Lower leg skin (tissue), 4 donors: ENCODE data around the gene POU2F3. TPM values are rescaled to one million over a fixed set of nuclear protein-coding genes. Genes with fewer than 3 reads are reported as not detected.
A peak's percentile ranks its signal among the peaks of the same experiment; 100 is the strongest.

Source experiments
- DNase-seq, 2 donors: peaks; one replicate each; pipeline ENCODE4 v3.0.0-alpha.2; 2019; ENCODE audit warnings: low spot score in 2 of 2
- H3K4me3 ChIP-seq: fragments of 200-600 bp; sonication (generic); 2 replicates; pipeline ENCODE4 v1.5.1; 2017; ENCODE audit warnings: mild to moderate bottlenecking, low read depth; ENCODE audit not compliant: poor library complexity, severe bottlenecking
- POLR2A ChIP-seq, 2 donors: fragments of 450-650 bp; IDR thresholded peaks; one replicate each; pipeline ENCODE4 v1.6.1; 2016 to 2017; ENCODE audit warnings: antibody characterized with exemption in 2 of 2, mild to moderate bottlenecking in 1 of 2, moderate library complexity in 1 of 2
- WGBS, 2 donors: methylation state at CpG; one replicate each; pipeline ENCODE4 v1.1.5; 2018; 5-methylcytosine and 5-hydroxymethylcytosine counted together
- intact Hi-C: fragments of 100-400 bp; cut with DNase I; formaldehyde crosslinking; loops from one replicate; pipeline ENCODE4 v1.15.0; 2023; ENCODE audit warnings: low total_unique reads
- total RNA-seq, 4 donors: library from RNA; depleted of rRNA; stranded (reverse); fragments of >200 nt; gene quantifications; one replicate each; pipeline ENCODE4 v1.1.0, GENCODE V29; 2016
- TF ChIP-seq, protein P1 (sequence below), 3 donors: fragments of 450-650 bp; IDR thresholded peaks; one replicate each; pipeline ENCODE4 v1.5.1; 2016; ENCODE audit warnings: antibody characterized with exemption in 3 of 3, mild to moderate bottlenecking in 3 of 3, moderate library complexity in 2 of 3

The POU2F3 gene
- total RNA-seq, 4 donors from 2014 or later = 74.1 to 112 (median 103) TPM

DNA sequence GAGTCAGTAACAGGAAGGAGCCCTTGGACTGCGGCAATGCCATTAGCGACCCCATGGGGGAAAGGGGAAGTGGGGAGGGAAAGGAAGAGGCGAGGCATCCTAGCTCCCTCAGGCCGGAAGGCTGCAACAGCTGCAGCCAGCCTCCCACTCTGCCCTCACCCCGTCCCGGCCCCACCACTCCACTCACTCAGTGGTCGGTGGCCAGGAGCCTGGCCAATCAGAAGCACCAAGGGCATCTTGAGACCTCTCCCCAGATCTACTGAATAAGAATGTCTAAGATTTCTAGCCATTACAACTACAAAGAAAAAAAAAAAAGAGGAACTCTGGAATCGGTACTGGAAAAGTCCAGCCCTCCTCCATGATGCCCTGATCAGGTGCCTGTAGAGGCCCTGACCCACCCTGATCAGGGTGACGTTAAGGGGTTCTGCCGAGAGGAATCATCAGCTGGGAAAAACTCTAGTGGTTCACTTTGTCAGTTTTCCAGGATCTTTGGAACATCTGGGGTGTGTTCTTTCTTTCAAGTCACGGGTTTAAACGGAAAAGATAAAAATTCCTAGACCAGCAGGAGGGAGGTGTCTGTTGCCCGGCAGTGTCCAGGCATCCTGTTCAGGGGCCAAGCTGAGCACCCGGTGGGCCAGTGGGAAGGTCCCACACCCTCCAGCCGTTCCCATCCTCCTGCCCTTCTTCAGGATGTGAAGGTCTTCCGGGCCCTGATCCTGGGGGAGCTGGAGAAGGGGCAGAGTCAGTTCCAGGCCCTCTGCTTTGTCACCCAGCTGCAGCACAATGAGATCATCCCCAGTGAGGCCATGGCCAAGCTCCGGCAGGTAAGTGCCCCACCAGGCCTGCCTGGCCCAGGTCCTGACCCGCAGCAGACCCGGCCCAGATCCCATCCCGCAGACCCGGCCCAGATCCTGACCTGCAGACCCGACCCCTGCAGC, 14.7 kb upstream of the POU2F3 start:
- no peak overlapping the region for H3K4me3 ChIP-seq
- peak in 1 of 2 donors; percentile 90 for DNase-seq
- intact Hi-C loops = loop anchor here (5.0 kb wide), 1 partner anchor 53 kb away; no protein-coding TSS in a partner anchor
- WGBS, 2 donors = 48 to 58% methylated on average over 22 of the region's 22 CpGs
- TF ChIP-seq, protein P1, sequence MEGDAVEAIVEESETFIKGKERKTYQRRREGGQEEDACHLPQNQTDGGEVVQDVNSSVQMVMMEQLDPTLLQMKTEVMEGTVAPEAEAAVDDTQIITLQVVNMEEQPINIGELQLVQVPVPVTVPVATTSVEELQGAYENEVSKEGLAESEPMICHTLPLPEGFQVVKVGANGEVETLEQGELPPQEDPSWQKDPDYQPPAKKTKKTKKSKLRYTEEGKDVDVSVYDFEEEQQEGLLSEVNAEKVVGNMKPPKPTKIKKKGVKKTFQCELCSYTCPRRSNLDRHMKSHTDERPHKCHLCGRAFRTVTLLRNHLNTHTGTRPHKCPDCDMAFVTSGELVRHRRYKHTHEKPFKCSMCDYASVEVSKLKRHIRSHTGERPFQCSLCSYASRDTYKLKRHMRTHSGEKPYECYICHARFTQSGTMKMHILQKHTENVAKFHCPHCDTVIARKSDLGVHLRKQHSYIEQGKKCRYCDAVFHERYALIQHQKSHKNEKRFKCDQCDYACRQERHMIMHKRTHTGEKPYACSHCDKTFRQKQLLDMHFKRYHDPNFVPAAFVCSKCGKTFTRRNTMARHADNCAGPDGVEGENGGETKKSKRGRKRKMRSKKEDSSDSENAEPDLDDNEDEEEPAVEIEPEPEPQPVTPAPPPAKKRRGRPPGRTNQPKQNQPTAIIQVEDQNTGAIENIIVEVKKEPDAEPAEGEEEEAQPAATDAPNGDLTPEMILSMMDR (IDR thresholded peaks at IDR 0.05) = no peak
- no peak for TF ChIP-seq POLR2A (IDR thresholded peaks at IDR 0.05)

DNA sequence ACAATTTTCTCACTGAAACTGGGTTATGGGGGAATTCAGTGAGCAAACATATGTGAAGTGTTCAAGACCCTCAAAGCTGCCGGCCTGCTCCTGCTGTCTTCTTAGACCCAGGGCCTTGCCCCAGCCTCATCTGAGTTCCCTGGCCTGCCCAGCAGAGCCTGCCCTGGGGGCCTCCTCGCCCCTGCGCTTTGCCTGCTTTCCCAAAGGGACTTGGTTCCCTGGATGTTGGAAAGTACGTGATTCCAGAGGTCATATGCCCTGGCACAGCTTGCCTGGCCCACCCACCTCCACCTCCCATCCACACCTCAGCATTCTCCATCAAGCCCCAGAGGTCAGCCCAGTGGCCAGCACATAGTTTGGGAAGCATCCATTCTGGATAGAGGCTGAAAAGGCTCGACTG, 13.7 kb upstream of the POU2F3 start:
- H3K4me3 ChIP-seq = no peak overlapping the region
- no peak for DNase-seq
- 74 to 83% methylated on average over 5 of the region's 5 CpGs for WGBS, 2 donors
- TF ChIP-seq, protein P1 (IDR thresholded peaks at IDR 0.05) = no peak
- no peak for TF ChIP-seq POLR2A (IDR thresholded peaks at IDR 0.05)
- intact Hi-C loops = loop anchor here (5.0 kb wide), 1 partner anchor 54 kb away; no protein-coding TSS in a partner anchor

DNA sequence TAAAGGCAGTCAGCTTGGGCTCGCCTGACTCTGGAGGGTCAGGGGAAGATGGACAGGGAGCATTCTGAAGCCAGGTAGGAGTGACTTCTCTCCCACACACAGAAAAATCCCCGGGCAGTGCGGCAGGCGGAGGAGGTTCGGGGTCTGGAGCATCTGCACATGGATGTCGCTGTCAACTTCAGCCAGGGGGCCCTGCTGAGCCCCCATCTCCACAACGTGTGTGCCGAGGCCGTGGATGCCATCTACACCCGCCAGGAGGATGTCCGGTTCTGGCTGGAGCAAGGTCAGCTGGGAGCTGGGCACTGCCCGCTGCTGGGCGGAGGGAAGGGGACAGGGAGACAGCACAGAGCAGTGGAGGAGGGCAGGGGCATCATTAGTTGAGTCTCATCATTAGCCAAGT, 13.2 kb upstream of the POU2F3 start:
- TF ChIP-seq, protein P1 (IDR thresholded peaks at IDR 0.05) = no peak
- no peak for TF ChIP-seq POLR2A (IDR thresholded peaks at IDR 0.05)
- no peak for DNase-seq
- whole genome bisulfite sequencing, 2 donors = 81 to 83% methylated on average over 12 to 13 of the region's 13 CpGs
- H3K4me3 ChIP-seq = no peak overlapping the region
- intact Hi-C loops = loop anchor here (5.0 kb wide), 1 partner anchor 54 kb away; no protein-coding TSS in a partner anchor

DNA sequence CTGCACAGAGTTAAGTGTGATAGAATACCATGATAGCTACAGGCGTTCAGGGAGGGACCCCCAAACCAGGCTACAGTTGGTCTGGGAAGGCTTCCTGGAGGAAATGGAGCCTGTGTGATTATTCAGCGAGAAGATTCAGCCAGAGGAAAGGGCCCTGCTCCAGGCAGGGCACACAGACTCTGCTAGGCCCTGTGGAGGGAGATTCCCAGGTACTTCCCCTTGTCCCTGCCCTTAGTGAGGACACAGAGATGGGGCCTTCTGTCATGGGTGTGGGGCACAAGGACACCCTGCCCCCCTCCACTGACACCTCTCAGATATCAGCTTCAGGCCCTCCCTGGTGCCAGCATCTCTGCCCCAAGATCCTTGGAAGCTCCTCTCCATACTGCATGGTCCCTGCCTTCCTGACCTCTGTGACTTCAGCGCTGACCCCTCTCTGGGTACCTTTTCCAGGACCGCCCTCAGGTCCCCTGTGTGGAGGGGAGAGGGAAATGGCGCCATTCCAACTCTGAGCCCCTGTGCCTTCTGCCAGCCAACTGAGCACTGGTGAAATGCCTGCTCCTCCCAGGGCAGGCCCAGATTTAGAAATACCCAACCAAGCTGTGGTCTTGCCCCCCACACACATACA, 12.6 kb upstream of the POU2F3 start:
- 86 to 92% methylated on average over 5 of the region's 5 CpGs for WGBS, 2 donors
- DNase-seq = no peak

DNA sequence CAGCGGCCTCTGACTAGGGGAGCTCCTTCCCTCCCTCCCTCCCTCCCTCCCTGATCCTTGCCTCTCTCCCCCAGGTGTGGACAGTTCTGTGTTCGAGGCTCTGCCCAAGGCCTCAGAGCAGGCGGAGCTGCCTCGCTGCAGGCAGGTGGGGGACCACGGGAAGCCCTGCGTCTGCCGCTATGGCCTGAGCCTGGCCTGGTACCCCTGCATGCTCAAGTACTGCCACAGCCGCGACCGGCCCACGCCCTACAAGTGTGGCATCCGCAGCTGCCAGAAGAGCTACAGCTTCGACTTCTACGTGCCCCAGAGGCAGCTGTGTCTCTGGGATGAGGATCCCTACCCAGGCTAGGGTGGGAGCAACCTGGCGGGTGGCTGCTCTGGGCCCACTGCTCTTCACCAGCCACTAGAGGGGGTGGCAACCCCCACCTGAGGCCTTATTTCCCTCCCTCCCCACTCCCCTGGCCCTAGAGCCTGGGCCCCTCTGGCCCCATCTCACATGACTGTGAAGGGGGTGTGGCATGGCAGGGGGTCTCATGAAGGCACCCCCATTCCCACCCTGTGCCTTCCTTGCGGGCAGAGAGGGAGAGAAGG, 11.1 kb upstream of the POU2F3 start:
- no peak for DNase-seq
- 82 to 90% methylated on average over 11 to 14 of the region's 16 CpGs for WGBS, 2 donors
- intact Hi-C loops = loop anchor here (5.0 kb wide), 1 partner anchor 57 kb away; no protein-coding TSS in a partner anchor
- TF ChIP-seq POLR2A (IDR thresholded peaks at IDR 0.05) = no peak
- TF ChIP-seq, protein P1 (IDR thresholded peaks at IDR 0.05) = no peak
- no peak overlapping the region for H3K4me3 ChIP-seq

More for the DNA sequence above, 12.6 kb upstream of the POU2F3 start:
- intact Hi-C loops = loop anchor here (5.0 kb wide), 1 partner anchor 55 kb away; no protein-coding TSS in a partner anchor
- H3K4me3 ChIP-seq = no peak overlapping the region
- TF ChIP-seq, protein P1 (IDR thresholded peaks at IDR 0.05) = no peak
- no peak for TF ChIP-seq POLR2A (IDR thresholded peaks at IDR 0.05)
